GM12878 (cell line): ENCODE data around the gene NXN.

Experiments
- BMI1 ChIP-seq: fragments of 450-650 bp; IDR thresholded peaks from 2 replicates; pipeline ENCODE4 v1.6.1; 2016; ENCODE audit warnings: mild to moderate bottlenecking, moderate library complexity, borderline replicate concordance
- CTCF ChIP-seq, 3 experiments: IDR thresholded peaks in 2 of 3; conservative IDR thresholded peaks in 1 of 3; 2 replicates each; pipeline ENCODE4 v1.5.1; 2011; ENCODE audit warnings: low read depth in 3 of 3, low read length in 3 of 3, mild to moderate bottlenecking in 3 of 3, control low read depth in 2 of 3, moderate library complexity in 2 of 3, inconsistent platforms in 1 of 3, mixed read lengths in 1 of 3; ENCODE audit not compliant: control insufficient read depth in 2 of 3, insufficient read depth in 1 of 3; ENCODE audit errors: extremely low read depth in 1 of 3
- EP300 ChIP-seq, 2 experiments: fragments of 150-350 bp in 1 of 2; IDR thresholded peaks; 2 replicates each; pipeline ENCODE4 v1.6.1; 2011 to 2012; ENCODE audit warnings: low read depth in 2 of 2, low read length in 2 of 2, borderline replicate concordance in 1 of 2, improper control_type of control experiment in 1 of 2, inconsistent platforms in 1 of 2; ENCODE audit not compliant: control insufficient read depth in 1 of 2
- EZH2 ChIP-seq: IDR thresholded peaks from 2 replicates; pipeline ENCODE4 v1.6.1; 2012; ENCODE audit warnings: low read depth, mild to moderate bottlenecking, control low read depth, inconsistent platforms, low read length, borderline replicate concordance; ENCODE audit not compliant: control insufficient read depth
- HSF1 ChIP-seq: fragments of 150-350 bp; IDR thresholded peaks from 2 replicates; pipeline ENCODE4 v1.6.1; 2014; ENCODE audit warnings: mild to moderate bottlenecking, low read depth, low read length
- NR2F1 ChIP-seq: fragments of 450-650 bp; conservative IDR thresholded peaks from 2 replicates; pipeline ENCODE4 v1.6.1; 2017; ENCODE audit warnings: mild to moderate bottlenecking
- RAD51 ChIP-seq: fragments of 450-650 bp; IDR thresholded peaks from 2 replicates; pipeline ENCODE4 v1.6.1; 2016; ENCODE audit warnings: moderate library complexity, mild to moderate bottlenecking, inconsistent platforms
- RFX5 ChIP-seq: IDR thresholded peaks from 2 replicates; pipeline ENCODE4 v1.6.1; 2011; ENCODE audit warnings: low read depth, low read length, improper control_type of control experiment
- TAF1 ChIP-seq: IDR thresholded peaks from 2 replicates; pipeline ENCODE4 v1.6.1; 2011; ENCODE audit warnings: mild to moderate bottlenecking, low read depth, low read length, borderline replicate concordance

GRCh38 chr17:1011138-1011537 is 31.6 kb upstream of the NXN start:
- TF ChIP-seq TAF1 (no peak), EZH2 (no peak), EP300 (IDR thresholded peaks at IDR 0.05; ENCODE audit: borderline replicate concordance in 1 of 2, control insufficient read depth in 1 of 2, low read depth in 2 of 2, low read length in 2 of 2) (no peak), BMI1 (no peak), RFX5 (no peak), CTCF (IDR thresholded peaks at IDR 0.05 in 2 of 3, conservative IDR thresholded peaks at IDR 0.05 in 1 of 3; ENCODE audit: control insufficient read depth in 2 of 3, extremely low read depth in 1 of 3, insufficient read depth in 1 of 3, low read depth in 3 of 3, low read length in 3 of 3) (no peak), HSF1 (no peak), NR2F1 (no peak), RAD51 (no peak)
